Sciatic nerve (tissue), 2 donors: Measurements from ENCODE around the gene P3H2. TPM values are rescaled to one million over a fixed set of nuclear protein-coding genes. Genes with fewer than 3 reads are reported as not detected.
A peak's percentile ranks its signal among the peaks of the same experiment; 100 is the strongest.

ENCODE experiments used
- ATAC-seq: fragments of 200-7000 bp; cut with Tn5 transposase; one replicate; pipeline ENCODE4 v1.9.1; 2020; ENCODE audit warnings: mild to moderate bottlenecking, moderate library complexity
- DNase-seq: peaks from one replicate; pipeline ENCODE4 v3.0.0-alpha.2; 2020; ENCODE audit warnings: low spot score
- intact Hi-C: fragments of 100-400 bp; cut with DNase I; formaldehyde crosslinking; loops from one replicate; pipeline ENCODE4 v1.14.2; 2022
- total RNA-seq: library from RNA; stranded (reverse); fragmentation: NEBNext Ultra II Directional; extraction: Animal tissue kit (Norgen Biotek cat#: 25700); gene quantifications from one replicate; pipeline ENCODE4 v1.2.1, GENCODE V29; 2021
- donor health status: DM: no; HTN: no; CAD: no.
- donor health status: DM: no; HTN: no; CAD: no.

P3H2 gene
- total RNA-seq, 1 donor from 2014 or later, result 18.9 TPM

DNA sequence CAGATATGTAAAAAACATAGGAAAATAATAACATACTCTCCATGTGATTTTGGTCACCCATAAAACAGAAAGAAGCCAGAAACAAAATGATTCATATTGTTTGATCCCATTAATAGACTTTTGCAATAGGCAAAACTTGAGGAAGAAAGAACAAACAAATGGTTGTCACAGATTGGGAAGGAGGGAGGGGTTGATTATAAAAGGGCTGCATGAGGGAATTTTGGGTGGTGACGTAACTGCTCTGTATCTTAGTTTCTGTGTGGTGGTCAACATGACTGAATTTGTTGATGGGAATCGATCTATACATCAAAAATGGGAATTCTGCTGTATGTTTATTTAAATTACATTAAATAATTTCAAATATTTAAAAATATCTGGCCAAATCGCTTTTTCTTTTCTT lies 86.3 kb downstream of the P3H2 start:
- ATAC-seq (no peak), DNase-seq (no peak)
- intact Hi-C loops, result no loop called here

DNA sequence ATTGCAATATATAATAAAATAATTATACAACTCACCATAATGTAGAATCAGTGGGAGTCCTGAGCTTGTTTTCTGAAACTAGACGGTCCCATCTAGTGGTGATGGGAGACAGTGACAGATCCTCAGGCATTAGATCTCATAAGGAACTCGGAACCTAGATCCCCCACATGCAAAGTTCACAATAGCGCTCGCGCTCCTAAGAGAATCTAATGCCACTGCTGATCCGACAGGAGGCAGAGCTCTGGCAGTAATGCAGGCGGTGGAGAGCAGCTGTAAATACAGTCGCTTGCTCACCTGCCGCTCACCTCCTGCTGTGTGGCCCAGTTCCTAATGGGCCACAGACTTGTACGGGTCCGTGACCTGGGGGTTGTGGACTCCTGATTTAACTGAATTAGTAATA lies 87.8 kb downstream of the P3H2 start:
- intact Hi-C loops, result no loop called here
- DNase-seq (no peak), ATAC-seq (no peak)

GRCh38 chr3:190031887-190032752 lies 88.6 kb downstream of the P3H2 start:
- intact Hi-C loops, result no loop called here
- ATAC-seq (no peak), DNase-seq (no peak)

GRCh38 chr3:190027116-190027515 lies 93.6 kb downstream of the P3H2 start:
- ATAC-seq (no peak), DNase-seq (no peak)
- intact Hi-C loops, result no loop called here

DNA sequence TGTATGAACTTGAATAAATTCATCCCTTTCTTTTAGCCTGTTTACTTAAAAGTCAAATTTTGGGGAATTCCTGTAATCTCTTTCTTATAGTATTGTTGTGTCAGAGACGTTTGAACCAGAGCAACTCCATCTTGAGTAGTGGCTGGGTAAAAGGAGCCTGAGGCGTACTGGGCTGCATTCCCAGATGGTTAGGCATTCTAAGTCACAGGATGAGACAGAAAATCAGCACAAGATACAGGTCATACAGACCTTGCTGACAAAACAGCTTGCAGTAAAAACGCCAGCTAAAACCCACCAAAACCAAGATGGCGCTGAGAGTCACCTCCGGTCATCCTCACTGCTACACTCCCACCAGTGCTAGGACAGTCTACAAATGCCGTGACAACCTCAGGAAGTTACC lies 94.5 kb downstream of the P3H2 start:
- intact Hi-C loops, result no loop called here
- DNase-seq, result no peak
- ATAC-seq, result no peak

GRCh38 chr3:190024912-190025311 lies 95.8 kb downstream of the P3H2 start:
- intact Hi-C loops, result no loop called here
- DNase-seq (no peak), ATAC-seq (no peak)

GRCh38 chr3:190019844-190020243 lies 100.9 kb downstream of the P3H2 start:
- no peak for DNase-seq
- intact Hi-C loops, result no loop called here
- no peak for ATAC-seq

DNA sequence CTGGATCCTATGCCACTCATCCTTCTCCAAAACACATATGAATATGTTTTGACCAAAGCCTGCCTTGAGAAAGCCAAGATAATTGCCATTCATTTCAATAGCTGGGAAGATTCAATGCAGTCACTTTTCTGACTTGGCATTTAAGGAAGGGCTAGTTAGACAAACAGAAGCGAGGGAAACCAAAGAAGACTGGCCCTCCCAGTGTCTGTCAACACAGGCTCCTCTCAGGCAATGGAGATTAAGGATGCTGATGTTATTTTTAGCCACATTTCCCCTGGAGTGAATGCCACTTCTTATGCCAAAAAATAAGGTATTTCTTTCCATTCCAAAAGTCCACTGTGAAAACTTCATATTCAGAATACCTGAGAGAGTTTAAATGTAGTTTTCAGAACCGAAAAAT lies 101.7 kb downstream of the P3H2 start:
- no peak for DNase-seq
- no peak for ATAC-seq
- intact Hi-C loops, result no loop called here

DNA sequence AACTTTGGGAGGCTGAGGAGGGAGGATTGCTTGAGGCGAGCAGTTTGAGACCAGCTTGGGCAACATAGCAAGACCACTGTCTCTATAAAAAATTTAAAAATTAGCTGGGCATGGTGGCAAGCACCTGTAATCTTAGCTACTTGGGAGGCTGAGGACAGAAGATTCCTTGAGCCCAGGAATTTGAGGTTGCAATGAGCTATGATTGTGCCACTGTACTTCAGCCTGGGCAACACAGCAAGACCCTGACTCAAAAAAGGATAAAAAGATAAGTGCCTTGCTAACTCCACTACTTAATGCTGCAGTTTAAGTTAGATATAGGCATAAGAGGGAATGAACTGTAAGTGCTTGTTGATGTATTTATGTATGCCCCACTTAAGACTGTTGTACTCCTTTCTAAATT lies 102.2 kb downstream of the P3H2 start:
- intact Hi-C loops, result no loop called here
- DNase-seq, result no peak
- no peak for ATAC-seq

DNA sequence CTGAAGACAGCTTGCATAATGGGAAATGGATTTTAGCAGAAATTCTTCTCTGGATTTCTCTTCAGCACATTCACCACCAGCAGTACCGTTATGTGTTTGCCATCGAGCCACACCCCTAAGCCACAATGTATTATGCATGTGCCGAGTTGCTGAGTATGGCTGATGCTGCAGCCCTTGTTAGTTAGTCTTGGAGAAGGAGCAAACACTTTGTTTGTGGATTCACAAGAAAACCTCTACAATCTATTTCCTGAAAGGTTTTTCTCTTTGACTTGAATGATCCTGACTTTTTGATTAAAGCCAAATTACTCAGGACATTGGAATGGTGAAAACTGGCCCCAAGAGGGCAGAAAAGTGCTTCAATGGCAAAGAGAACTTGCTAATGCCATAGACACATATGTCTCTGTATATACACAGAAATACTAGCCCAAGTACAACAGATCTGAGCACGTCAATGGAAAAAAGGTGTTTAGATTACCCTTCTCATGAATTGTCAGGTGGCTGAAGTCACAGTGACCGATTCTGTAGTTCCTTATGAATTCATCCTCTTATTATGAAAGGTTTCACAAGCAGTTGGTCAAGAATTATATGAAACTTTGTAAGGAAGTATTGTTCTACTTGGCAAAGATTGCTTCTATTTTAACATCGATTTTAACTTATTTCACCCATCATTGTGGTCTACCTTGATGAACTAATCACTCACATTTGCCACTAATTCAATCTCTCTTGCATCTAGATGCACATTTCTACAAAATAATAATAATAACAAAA lies 103.0 kb downstream of the P3H2 start:
- ATAC-seq, result peak; percentile 53

GRCh38 chr3:190016966-190017365 lies 103.7 kb downstream of the P3H2 start:
- intact Hi-C loops, result no loop called here
- ATAC-seq (no peak), DNase-seq (no peak)

More for the DNA sequence above, 103.0 kb downstream of the P3H2 start:
- no peak for DNase-seq
- intact Hi-C loops, result no loop called here

DNA sequence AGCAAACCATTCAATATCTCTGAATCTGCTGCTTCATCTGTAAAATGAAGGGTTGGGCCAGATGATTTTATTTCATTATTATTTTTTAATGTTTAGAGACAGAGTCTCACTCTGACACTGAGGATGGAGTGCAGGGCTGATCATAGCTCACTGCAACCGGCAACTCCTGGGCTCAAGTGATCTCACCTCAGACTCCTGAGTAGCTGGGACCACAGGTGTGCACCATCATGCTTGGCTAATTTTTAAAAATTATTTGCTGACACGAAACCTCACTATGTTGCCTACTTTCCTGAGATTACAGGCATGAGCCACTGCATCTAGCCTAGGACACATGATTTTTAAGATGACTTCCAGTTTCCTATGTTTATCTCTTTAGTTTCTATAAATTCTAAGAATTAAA lies 105.8 kb downstream of the P3H2 start:
- ATAC-seq (no peak), DNase-seq (no peak)
- intact Hi-C loops, result no loop called here

- DNase-seq (no peak), ATAC-seq (no peak)
- intact Hi-C loops, result no loop called here
Observed at GRCh38 chr3:190013943-190014924, 106.5 kb downstream of the P3H2 start.

DNA sequence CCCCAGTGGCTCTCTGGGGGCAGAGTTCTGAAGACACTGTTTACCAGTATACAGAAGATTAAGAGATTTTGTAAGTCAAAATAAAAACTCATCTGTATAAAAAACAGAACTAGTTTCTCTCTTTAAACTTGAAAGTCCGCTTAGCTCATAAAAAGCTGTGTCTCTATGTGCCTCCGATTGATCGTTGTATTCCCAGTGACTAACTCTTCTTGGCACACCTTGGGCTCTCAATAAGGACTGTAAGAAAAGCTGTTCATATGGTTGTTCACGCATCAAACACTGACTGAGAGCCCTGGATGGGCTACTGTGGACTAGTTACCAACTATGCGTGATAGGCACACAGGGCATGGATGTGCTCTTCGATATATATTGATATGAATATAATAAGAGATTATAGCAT lies 107.9 kb downstream of the P3H2 start:
- intact Hi-C loops, result no loop called here
- ATAC-seq (no peak), DNase-seq (no peak)

- ATAC-seq (no peak), DNase-seq (no peak)
- intact Hi-C loops, result no loop called here
Observed at GRCh38 chr3:190012314-190012782, 108.3 kb downstream of the P3H2 start.

DNA sequence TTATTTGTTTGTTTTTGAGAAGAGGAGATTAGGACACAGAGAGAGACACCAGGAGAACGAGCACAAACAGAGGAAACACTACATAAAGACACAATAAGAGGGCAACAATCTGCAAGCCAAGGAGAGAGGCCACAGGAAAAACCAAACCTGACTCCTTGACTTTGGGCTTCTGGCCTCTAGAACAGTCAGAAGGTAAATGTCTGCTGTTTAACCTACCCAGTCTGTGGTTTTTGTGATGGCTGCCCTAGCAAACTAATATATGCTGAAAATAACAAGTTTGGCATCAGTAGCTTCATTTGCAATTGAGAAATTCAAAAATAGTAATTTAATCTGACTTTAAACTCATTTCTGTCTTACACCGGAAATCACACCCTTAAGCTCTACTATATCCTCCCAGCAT lies 110.2 kb downstream of the P3H2 start:
- intact Hi-C loops, result no loop called here
- no peak for ATAC-seq
- DNase-seq, result no peak

DNA sequence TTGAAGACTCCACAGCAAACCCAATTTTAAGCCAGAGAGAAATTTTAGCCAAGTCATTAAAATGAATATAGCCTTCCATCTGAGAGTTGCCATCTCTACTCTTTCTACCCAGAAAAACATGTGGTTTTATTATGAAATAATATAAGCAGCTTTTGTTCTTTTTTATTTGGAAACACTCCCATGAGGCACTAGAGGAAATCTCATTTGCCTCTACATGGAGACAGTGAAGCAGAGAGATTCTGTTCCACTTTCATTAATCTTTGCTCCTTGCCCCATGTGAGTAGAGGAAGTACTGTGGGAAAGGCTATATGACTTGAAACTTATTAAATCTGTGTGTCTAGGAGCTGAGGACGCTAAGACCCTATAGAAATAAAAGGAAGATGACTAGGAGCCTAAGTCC lies 111.1 kb downstream of the P3H2 start:
- peak; percentile 77 for ATAC-seq
- intact Hi-C loops, result no loop called here
- DNase-seq, result no peak

GRCh38 chr3:190008432-190008831 lies 112.3 kb downstream of the P3H2 start:
- intact Hi-C loops, result no loop called here
- DNase-seq (no peak), ATAC-seq (no peak)
